GM23338 (cell line): Measurements from ENCODE around the gene DRD4.

ENCODE experiments used
- CTCF ChIP-seq, 2 experiments: fragments of 200-600 bp in 1 of 2; sonication (generic) in 1 of 2; conservative IDR thresholded peaks; 2 replicates each; pipeline versions ENCODE4 v1.5.1 to v1.6.1; 2016 to 2017; ENCODE audit warnings: antibody characterized with exemption in 2 of 2, low read depth in 2 of 2, mild to moderate bottlenecking in 2 of 2, moderate library complexity in 1 of 2
- POLR2AphosphoS5 ChIP-seq: IDR thresholded peaks from 2 replicates; pipeline ENCODE4 v1.6.1; 2016; ENCODE audit warnings: antibody characterized with exemption, low read depth
- STAT1 ChIP-seq: IDR thresholded peaks from one replicate; pipeline ENCODE4 v1.6.1; 2016; ENCODE audit warnings: antibody characterized with exemption; ENCODE audit not compliant: unreplicated experiment

GRCh38 chr11:645536-645935 lies 8.5 kb downstream of the DRD4 start:
- TF ChIP-seq CTCF (conservative IDR thresholded peaks at IDR 0.05; ENCODE audit: low read depth in 2 of 2) (no peak), POLR2AphosphoS5 (no peak), STAT1 (no peak)
